PC-3 (cell line): ENCODE results near the gene TAF3.

Experiments
- EZH2 ChIP-seq: fragments of 300-600 bp; sonication (generic); IDR thresholded peaks from one replicate; pipeline ENCODE4 v1.6.1; 2017; ENCODE audit warnings: antibody characterized with exemption, mild to moderate bottlenecking, low read length; ENCODE audit not compliant: unreplicated experiment
- TF ChIP-seq, protein P1 (sequence below): fragments of 300-600 bp; sonication (generic); conservative IDR thresholded peaks from 2 replicates; pipeline ENCODE4 v1.5.1; 2017; ENCODE audit warnings: antibody characterized with exemption, low read depth, mild to moderate bottlenecking, low read length

DNA sequence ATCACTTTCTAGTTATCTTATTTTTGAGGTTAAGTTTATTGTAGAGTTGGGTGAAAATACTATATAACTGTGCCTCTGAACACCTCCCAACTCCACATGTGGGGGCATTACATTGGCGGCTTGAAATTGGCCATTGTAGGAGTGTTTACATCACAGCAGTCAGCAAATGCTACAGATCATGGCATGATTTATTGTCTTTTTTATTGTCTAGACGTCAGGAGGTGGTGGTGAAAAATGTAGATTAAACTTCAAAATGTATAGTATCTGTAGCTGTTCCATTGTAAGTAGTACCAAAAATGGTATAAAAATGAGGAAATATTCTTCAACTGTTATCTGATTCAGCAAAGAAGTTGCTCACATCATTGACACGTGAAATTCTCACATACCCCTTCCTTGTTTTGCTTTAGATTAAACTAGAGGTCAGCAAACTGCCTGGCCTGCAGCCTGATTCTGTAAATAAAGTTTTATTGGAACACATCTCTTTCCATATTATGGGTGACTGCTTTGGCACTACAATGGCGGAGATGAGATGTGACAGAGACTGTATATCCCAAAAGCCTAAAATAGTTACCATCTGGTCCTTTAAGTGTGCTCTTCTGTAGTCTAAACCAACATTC is 35.0 kb downstream of the TAF3 start:
- TF ChIP-seq, protein P1, sequence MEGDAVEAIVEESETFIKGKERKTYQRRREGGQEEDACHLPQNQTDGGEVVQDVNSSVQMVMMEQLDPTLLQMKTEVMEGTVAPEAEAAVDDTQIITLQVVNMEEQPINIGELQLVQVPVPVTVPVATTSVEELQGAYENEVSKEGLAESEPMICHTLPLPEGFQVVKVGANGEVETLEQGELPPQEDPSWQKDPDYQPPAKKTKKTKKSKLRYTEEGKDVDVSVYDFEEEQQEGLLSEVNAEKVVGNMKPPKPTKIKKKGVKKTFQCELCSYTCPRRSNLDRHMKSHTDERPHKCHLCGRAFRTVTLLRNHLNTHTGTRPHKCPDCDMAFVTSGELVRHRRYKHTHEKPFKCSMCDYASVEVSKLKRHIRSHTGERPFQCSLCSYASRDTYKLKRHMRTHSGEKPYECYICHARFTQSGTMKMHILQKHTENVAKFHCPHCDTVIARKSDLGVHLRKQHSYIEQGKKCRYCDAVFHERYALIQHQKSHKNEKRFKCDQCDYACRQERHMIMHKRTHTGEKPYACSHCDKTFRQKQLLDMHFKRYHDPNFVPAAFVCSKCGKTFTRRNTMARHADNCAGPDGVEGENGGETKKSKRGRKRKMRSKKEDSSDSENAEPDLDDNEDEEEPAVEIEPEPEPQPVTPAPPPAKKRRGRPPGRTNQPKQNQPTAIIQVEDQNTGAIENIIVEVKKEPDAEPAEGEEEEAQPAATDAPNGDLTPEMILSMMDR: no peak
- no peak for TF ChIP-seq EZH2
